Common myeloid progenitor, CD34-positive (primary cell): ENCODE results near the gene SENP2.

Experiments used
- CTCF ChIA-PET: fragments of 350-600 bp; sonication (Branson Sonifier 250); formaldehyde crosslinking; loops from one replicate; lab custom pipeline; 2021; ENCODE audit warnings: antibody characterized with exemption; lab: Charles Lee
- POLR2A ChIA-PET: fragments of 350-600 bp; sonication (Branson Sonifier 250); formaldehyde crosslinking; loops from one replicate; lab custom pipeline; 2021; ENCODE audit warnings: antibody characterized with exemption; lab: Charles Lee
- DNase-seq, 3 donors: peaks; one replicate each; pipeline versions ENCODE4 v3.0.0 to v3.0.0-alpha.2; 2013
- H3K27ac ChIP-seq, 2 experiments: 1 replicate in 1 of 2; 2 replicates in 1 of 2; pipeline ENCODE4 v1.7.0; 2013; ENCODE audit warnings: inconsistent platforms in 2 of 2, low read length in 2 of 2, mild to moderate bottlenecking in 2 of 2, low read depth in 1 of 2, moderate library complexity in 1 of 2; ENCODE audit not compliant: severe bottlenecking in 2 of 2, insufficient read depth in 1 of 2, poor library complexity in 1 of 2
- H3K27me3 ChIP-seq, 5 experiments: replicated peaks in 2 of 5; 1 replicate in 3 of 5; 2 replicates in 2 of 5; pipeline versions ENCODE4 v1.6.1 to v1.7.0; 2013; ENCODE audit warnings: low read length in 4 of 5, mild to moderate bottlenecking in 2 of 5, moderate library complexity in 2 of 5, inconsistent platforms in 1 of 5; ENCODE audit not compliant: insufficient read depth in 5 of 5, control insufficient read depth in 4 of 5
- H3K36me3 ChIP-seq, 4 experiments: 1 replicate in 2 of 4; 2 replicates in 2 of 4; pipeline versions ENCODE4 v1.6.1 to v1.7.0; 2013; ENCODE audit warnings: low read length in 3 of 4, control low read depth in 1 of 4, mild to moderate bottlenecking in 1 of 4; ENCODE audit not compliant: control insufficient read depth in 4 of 4, insufficient read depth in 4 of 4
- H3K4me1 ChIP-seq, 4 experiments: 1 replicate in 3 of 4; 2 replicates in 1 of 4; pipeline versions ENCODE4 v1.6.1 to v1.7.1; 2013; ENCODE audit warnings: low read length in 3 of 4, mild to moderate bottlenecking in 3 of 4, control low read depth in 1 of 4, inconsistent platforms in 1 of 4, moderate library complexity in 1 of 4; ENCODE audit not compliant: control insufficient read depth in 4 of 4, insufficient read depth in 4 of 4; ENCODE audit errors: control extremely low read depth in 1 of 4
- H3K4me3 ChIP-seq, 7 experiments: 1 replicate in 4 of 7; 2 replicates in 3 of 7; pipeline versions ENCODE4 v1.5.1 to v1.7.0; 2013; ENCODE audit warnings: mild to moderate bottlenecking in 7 of 7, low read length in 6 of 7, moderate library complexity in 6 of 7, inconsistent platforms in 2 of 7, low read depth in 2 of 7, control low read depth in 1 of 7; ENCODE audit not compliant: insufficient read depth in 4 of 7, control insufficient read depth in 1 of 7; ENCODE audit errors: extremely low read depth in 1 of 7
- H3K9me3 ChIP-seq, 5 experiments: 1 replicate in 4 of 5; 2 replicates in 1 of 5; pipeline versions ENCODE4 v1.6.1 to v1.7.1; 2013; ENCODE audit warnings: low read length in 4 of 5, mild to moderate bottlenecking in 2 of 5, inconsistent platforms in 1 of 5, low read depth in 1 of 5, moderate library complexity in 1 of 5; ENCODE audit not compliant: control insufficient read depth in 4 of 5, insufficient read depth in 2 of 5; ENCODE audit errors: control extremely low read depth in 1 of 5
- WGBS: methylation state at CpG from one replicate; pipeline ENCODE4 v1.1.5; 2013; ENCODE audit not compliant: insufficient coverage; 5-methylcytosine and 5-hydroxymethylcytosine counted together

The SENP2 gene

GRCh38 chr3:185649414-185649813 lies 63.3 kb downstream of the SENP2 start:
- ChIA-PET CTCF (interaction anchor here (3.2 kb wide), 1 partner anchor 12 kb away, joined by 16 read pairs; no protein-coding TSS in a partner anchor), POLR2A (no interaction called here)
- Histone ChIP-seq H3K4me3 (no peak overlapping the region), H3K36me3 (peaks cover 6 to 71% (median 53%) of the 10 kb centered on the region in 4 experiments), H3K27me3 (no peaks in the 10 kb centered on the region), H3K4me1 (peaks cover 0 to 3% (median under 1%) of the 10 kb centered on the region in 4 experiments), H3K9me3 (no peaks in the 10 kb centered on the region), H3K27ac (no peak overlapping the region)
- DNase-seq, result no peak
- whole genome bisulfite sequencing, result 95% methylated on average over 8 of the region's 10 CpGs

DNA sequence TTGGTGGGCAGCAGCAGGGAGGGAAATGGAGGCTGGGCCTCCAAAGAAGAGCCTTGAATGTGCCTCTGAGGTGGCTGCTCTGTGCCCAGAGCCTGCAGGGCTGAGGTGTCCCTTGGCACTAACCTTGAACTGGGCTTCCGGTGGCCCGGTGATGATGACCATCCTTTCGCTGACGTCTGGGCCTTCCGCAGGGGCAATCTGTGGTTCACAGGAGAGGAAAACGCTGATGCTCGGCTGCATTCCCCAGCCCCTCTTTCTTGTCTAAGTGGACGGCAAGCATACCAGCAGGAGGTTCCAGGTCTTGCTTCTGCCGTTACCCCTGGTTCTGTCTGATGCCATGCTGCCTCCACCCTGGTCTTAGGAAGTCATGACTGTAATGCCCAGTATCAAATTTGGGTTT lies 65.9 kb downstream of the SENP2 start:
- H3K27ac ChIP-seq, result no peak overlapping the region
- CTCF ChIA-PET, result interaction anchor here (1.2 to 3.2 kb wide), 3 partner anchors 9 to 116 kb away, joined by 3 to 16 read pairs (median 4); no protein-coding TSS in a partner anchor
- DNase-seq, result no peak
- peaks cover 0 to 3% (median under 1%) of the 10 kb centered on the region in 4 experiments for H3K4me1 ChIP-seq
- H3K9me3 ChIP-seq, result no peaks in the 10 kb centered on the region
- 98% methylated on average over 9 of the region's 9 CpGs for WGBS
- POLR2A ChIA-PET, result no interaction called here
- no peaks in the 10 kb centered on the region for H3K27me3 ChIP-seq
- H3K4me3 ChIP-seq, result no peak overlapping the region
- peaks cover 4 to 72% (median 62%) of the 10 kb centered on the region in 4 experiments for H3K36me3 ChIP-seq

DNA sequence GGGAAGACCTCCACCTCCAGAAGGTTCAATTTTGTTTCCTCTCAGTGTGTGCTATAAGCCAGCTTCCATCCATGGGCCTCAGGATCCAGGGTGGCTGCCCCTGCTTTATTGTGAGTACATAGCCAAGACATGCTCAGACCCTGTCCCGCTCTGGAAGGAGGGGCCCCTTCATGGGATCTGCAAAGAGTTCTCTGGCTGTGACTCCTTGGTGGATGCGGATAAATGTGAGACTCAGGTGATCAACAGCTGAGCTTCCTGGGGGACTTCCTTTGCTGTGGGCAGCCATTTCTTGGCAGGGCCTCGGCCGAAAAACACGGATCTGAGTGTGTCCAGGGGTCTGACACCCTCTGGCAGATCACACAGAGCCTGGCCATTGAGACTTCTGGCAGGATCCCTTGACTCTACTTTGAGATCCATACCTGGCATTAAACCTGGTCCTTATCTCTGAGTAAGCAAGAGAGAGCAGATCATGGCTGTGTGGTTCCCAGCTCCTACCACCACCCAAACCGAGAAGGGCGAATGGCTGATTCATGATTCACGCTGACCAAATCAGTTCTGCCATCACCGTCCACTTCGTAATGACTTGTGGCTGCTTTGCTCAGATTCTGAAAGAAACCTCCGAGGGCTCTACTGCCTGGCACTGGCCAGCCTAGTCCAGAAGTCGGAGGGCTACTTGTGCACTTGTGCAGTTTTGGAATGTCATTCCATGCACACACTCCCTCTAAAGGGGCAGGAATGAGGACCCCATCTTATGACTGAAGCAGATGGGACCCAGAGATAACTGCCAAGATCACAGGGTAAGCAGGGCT lies 68.1 kb downstream of the SENP2 start:
- CTCF ChIA-PET, result interaction anchor here (0.8 to 1.0 kb wide), 3 partner anchors 11 to 267 kb away, joined by 3 read pairs; no protein-coding TSS in a partner anchor

GRCh38 chr3:185654758-185655145 lies 68.7 kb downstream of the SENP2 start:
- WGBS, result 100% methylated on average over 2 of the region's 2 CpGs
- H3K4me1 ChIP-seq, result no peaks in the 10 kb centered on the region
- POLR2A ChIA-PET, result no interaction called here
- H3K27ac ChIP-seq, result no peak overlapping the region
- no peaks in the 10 kb centered on the region for H3K9me3 ChIP-seq
- CTCF ChIA-PET, result interaction anchor here (1.0 kb wide), 1 partner anchor 266 kb away, joined by 3 read pairs; no protein-coding TSS in a partner anchor
- peaks cover 4 to 74% (median 59%) of the 10 kb centered on the region in 4 experiments for H3K36me3 ChIP-seq
- no peak overlapping the region for H3K4me3 ChIP-seq
- H3K27me3 ChIP-seq, result no peaks in the 10 kb centered on the region
- DNase-seq, result no peak

More for the DNA sequence above, 68.1 kb downstream of the SENP2 start:
- POLR2A ChIA-PET, result no interaction called here
- H3K4me1 ChIP-seq, result no peaks in the 10 kb centered on the region
- H3K36me3 ChIP-seq, result peaks cover 4 to 79% (median 64%) of the 10 kb centered on the region in 4 experiments
- no peaks in the 10 kb centered on the region for H3K9me3 ChIP-seq
- H3K4me3 ChIP-seq, result no peak overlapping the region
- DNase-seq, result no peak
- no peak overlapping the region for H3K27ac ChIP-seq
- 98% methylated on average over 12 of the region's 12 CpGs for WGBS
- no peaks in the 10 kb centered on the region for H3K27me3 ChIP-seq

DNA sequence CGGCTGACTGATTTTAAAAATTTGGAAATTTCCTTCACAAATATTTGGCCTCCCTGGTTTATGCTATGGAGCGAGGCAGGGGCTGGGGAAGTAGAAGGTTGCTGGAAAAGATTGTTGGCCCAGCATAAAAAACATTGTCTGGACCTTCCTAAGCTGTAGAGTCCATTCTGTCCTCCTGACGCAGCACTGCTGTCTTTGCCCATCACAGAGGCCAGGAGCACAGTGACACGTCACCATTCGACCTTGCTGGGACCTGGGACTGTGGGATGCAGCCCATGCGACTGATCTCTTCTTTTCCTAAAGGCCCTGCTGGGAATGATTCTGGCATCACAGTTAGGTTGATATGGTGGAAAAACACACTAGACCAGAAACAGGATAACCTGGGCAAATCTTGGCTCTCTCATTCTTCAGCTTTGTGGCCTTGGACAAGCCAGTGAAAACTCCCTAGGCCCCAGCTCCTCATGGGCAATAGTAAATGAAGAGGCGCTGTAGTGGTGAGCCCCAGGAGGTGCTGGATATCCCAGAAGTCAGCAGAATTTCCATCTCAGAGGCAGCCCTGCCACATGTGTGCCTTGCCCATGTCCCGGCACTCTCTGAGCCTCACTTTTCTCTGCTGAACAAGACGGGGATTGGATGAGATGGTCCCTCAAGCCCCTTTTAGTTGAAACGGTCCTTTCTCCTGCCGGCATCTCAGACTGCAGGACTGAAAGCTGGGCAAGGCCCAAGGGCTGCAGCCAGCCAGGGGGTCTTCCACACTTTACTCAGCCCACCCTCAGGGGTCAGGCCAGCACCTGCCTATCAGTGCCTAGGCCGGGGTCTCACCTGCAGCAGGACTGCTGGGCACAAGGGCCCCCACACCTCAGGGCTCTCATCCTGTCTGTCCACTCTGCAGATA lies 69.6 kb downstream of the SENP2 start:
- CTCF ChIA-PET, result interaction anchor here (0.9 to 1.2 kb wide), 2 partner anchors 112 to 280 kb away, joined by 3 to 4 read pairs; no protein-coding TSS in a partner anchor
- Histone ChIP-seq H3K27me3 (no peaks in the 10 kb centered on the region), H3K27ac (no peak overlapping the region), H3K36me3 (peaks cover 4 to 77% (median 60%) of the 10 kb centered on the region in 4 experiments), H3K9me3 (no peaks in the 10 kb centered on the region), H3K4me1 (peaks cover 0 to 4% (median 0%) of the 10 kb centered on the region in 4 experiments), H3K4me3 (no peak overlapping the region)
- DNase-seq, result no peak
- POLR2A ChIA-PET, result no interaction called here
- 94% methylated on average over 10 of the region's 12 CpGs for WGBS

- H3K4me1 ChIP-seq, result peaks cover 0 to 4% (median 0%) of the 10 kb centered on the region in 4 experiments
- peaks cover 2 to 76% (median 57%) of the 10 kb centered on the region in 4 experiments for H3K36me3 ChIP-seq
- 93% methylated on average over 8 of the region's 8 CpGs for WGBS
- H3K27ac ChIP-seq, result no peak overlapping the region
- no peaks in the 10 kb centered on the region for H3K9me3 ChIP-seq
- no peak for DNase-seq
- CTCF ChIA-PET, result interaction anchor here (0.8 to 1.2 kb wide), 4 partner anchors 17 to 279 kb away, joined by 3 to 4 read pairs (median 3); no protein-coding TSS in a partner anchor
- no peak overlapping the region for H3K4me3 ChIP-seq
- no peaks in the 10 kb centered on the region for H3K27me3 ChIP-seq
- POLR2A ChIA-PET, result no interaction called here
Measured at GRCh38 chr3:185656321-185656840, 70.3 kb downstream of the SENP2 start.
